B cell (primary cell): ENCODE results near the gene NOD2.

ENCODE experiments used
- EZH2 ChIP-seq: IDR thresholded peaks from 2 replicates; pipeline ENCODE4 v1.6.1; 2012; ENCODE audit warnings: borderline replicate concordance, low read depth, mild to moderate bottlenecking, moderate library complexity, low read length; ENCODE audit not compliant: insufficient read depth, poor library complexity, severe bottlenecking
- TF ChIP-seq, protein P1 (sequence below): fragments of 200-600 bp; IDR thresholded peaks from one replicate; pipeline ENCODE4 v1.8.0; 2022; ENCODE audit warnings: antibody characterized with exemption, mild to moderate bottlenecking

DNA sequence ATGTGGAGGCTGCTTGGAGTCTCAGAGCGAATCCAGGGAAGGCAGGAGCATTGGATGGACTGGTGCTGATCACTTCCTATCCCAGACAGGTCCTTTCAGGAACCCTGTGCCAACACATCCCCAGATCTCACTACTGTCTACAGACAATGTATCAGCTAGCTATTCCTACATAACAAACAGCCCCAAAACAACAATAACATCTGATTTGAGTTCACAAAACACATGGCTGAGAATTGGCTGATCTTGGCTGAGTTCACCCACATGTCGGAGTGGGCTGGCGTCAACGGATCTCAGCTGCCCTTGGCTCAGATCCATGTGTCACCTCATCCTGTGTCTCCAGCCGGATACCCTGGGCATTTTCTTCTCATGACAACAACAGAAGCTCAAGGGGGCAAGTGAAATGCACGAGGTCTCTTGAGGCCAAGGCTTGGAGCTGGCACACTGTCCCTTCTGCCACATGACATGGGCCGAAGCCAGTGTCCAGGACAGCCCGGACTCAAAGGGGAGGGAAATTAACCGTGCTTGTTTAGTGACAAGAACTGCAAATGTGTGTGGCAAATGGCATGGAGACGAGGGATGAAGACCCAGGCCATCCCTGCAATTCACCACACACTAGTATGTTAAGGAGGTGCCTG, 31.0 kb upstream of the NOD2 start:
- TF ChIP-seq, protein P1, sequence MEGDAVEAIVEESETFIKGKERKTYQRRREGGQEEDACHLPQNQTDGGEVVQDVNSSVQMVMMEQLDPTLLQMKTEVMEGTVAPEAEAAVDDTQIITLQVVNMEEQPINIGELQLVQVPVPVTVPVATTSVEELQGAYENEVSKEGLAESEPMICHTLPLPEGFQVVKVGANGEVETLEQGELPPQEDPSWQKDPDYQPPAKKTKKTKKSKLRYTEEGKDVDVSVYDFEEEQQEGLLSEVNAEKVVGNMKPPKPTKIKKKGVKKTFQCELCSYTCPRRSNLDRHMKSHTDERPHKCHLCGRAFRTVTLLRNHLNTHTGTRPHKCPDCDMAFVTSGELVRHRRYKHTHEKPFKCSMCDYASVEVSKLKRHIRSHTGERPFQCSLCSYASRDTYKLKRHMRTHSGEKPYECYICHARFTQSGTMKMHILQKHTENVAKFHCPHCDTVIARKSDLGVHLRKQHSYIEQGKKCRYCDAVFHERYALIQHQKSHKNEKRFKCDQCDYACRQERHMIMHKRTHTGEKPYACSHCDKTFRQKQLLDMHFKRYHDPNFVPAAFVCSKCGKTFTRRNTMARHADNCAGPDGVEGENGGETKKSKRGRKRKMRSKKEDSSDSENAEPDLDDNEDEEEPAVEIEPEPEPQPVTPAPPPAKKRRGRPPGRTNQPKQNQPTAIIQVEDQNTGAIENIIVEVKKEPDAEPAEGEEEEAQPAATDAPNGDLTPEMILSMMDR = no peak
- no peak for TF ChIP-seq EZH2
